Measurements from ENCODE around the gene ZNF670. TPM values are rescaled to one million over a fixed set of nuclear protein-coding genes. Genes with fewer than 3 reads are reported as not detected.

Gene ZNF670
- total and polyA plus RNA-seq, 2 donors (not counting 1 experiment from before 2014, with no cell fraction given), result 0.86 to 4.6 TPM

GRCh38 chr1:247105966-247106365 is 27.4 kb upstream of the ZNF670 start:
- Histone ChIP-seq H3K36me3 (replicated peaks in 1 of 2; ENCODE audit: control extremely low read depth in 1 of 2, control insufficient read depth in 1 of 2, extremely low read depth in 1 of 2, insufficient read depth in 2 of 2, low read length in 1 of 2) (peaks cover 7 to 16% of the 10 kb centered on the region in 2 experiments), H3K27me3 (replicated peaks in 1 of 4; ENCODE audit: control extremely low read depth in 1 of 4, control insufficient read depth in 3 of 4, insufficient read depth in 4 of 4, low read length in 3 of 4) (peaks cover 0 to 29% (median 18%) of the 10 kb centered on the region in 4 experiments), H3K9me3 (ENCODE audit: control extremely low read depth in 1 of 3, control insufficient read depth in 2 of 3, insufficient read depth in 1 of 3, low read length in 2 of 3) (peaks cover 11 to 14% (median 13%) of the 10 kb centered on the region in 3 donors), H2AFZ (ENCODE audit: insufficient read depth, low read depth, low read length, poor library complexity, severe bottlenecking) (no peak overlapping the region), H3K4me2 (replicated peaks; ENCODE audit: low read depth, low read length, poor library complexity, severe bottlenecking) (no peak overlapping the region), H4K20me1 (ENCODE audit: control insufficient read depth, insufficient read depth, low read length, poor library complexity, severe bottlenecking) (no peaks in the 10 kb centered on the region), H3K79me2 (ENCODE audit: control insufficient read depth, insufficient read depth, low read length) (peaks cover 17% of the 10 kb centered on the region), H3K4me3 (ENCODE audit: control extremely low read depth in 1 of 5, extremely low read depth in 1 of 5, insufficient read depth in 1 of 5, low read depth in 2 of 5, low read length in 4 of 5) (no peak overlapping the region), H3K27ac (ENCODE audit: low read length in 2 of 2) (no peak overlapping the region), H3K9ac (ENCODE audit: low read length) (no peak overlapping the region), H3K4me1 (ENCODE audit: control insufficient read depth in 2 of 2, insufficient read depth in 2 of 2, low read length in 2 of 2) (peaks cover 12 to 23% of the 10 kb centered on the region in 2 donors)
- TF ChIP-seq CTCF (IDR thresholded peaks at IDR 0.05) (no peak), EZH2 (IDR thresholded peaks at IDR 0.05; ENCODE audit: borderline replicate concordance, insufficient read depth, low read depth, low read length, poor library complexity, severe bottlenecking) (no peak)
- ATAC-seq (ENCODE audit: low read depth) (no peak), DNase-seq (no peak)
- H3K9me3 Mint-ChIP-seq (ENCODE audit: insufficient read depth), result peaks cover 14% of the 10 kb centered on the region
- WGBS (ENCODE audit: insufficient coverage), result 98% methylated on average over 7 of the region's 15 CpGs
- H3K4me3 Mint-ChIP-seq, result no peak overlapping the region
- H3K27me3 Mint-ChIP-seq, result peaks cover 35% of the 10 kb centered on the region
- ChIA-PET CTCF (interaction anchor here (0.7 to 1.0 kb wide), 2 partner anchors 24 to 1584 kb away, joined by 3 read pairs; no protein-coding TSS in a partner anchor), POLR2A (no interaction called here)
- intact Hi-C loops (cut with micrococcal nuclease), result loop anchor here (2.0 to 10.0 kb wide), 2 partner anchors 59 to 105 kb away; no protein-coding TSS in a partner anchor
- peaks cover 24% of the 10 kb centered on the region for H3K4me1 Mint-ChIP-seq
- H3K27ac Mint-ChIP-seq, result no peak overlapping the region

GRCh38 chr1:247104965-247105364 is 26.4 kb upstream of the ZNF670 start:
- ChIA-PET POLR2A (no interaction called here), CTCF (no interaction called here)
- WGBS (ENCODE audit: insufficient coverage), result 87% methylated on average over 13 of the region's 13 CpGs
- Mint-ChIP-seq H3K27me3 (peaks cover 29% of the 10 kb centered on the region), H3K4me3 (peak overlapping the region; percentile 56), H3K9me3 (ENCODE audit: insufficient read depth) (peaks cover 22% of the 10 kb centered on the region), H3K27ac (peak overlapping the region; percentile 20), H3K4me1 (peaks cover 19% of the 10 kb centered on the region)
- no peaks in the 10 kb centered on the region for H4K20me1 ChIP-seq (ENCODE audit: control insufficient read depth, insufficient read depth, low read length, poor library complexity, severe bottlenecking)
- H3K36me3 ChIP-seq (replicated peaks in 1 of 2; ENCODE audit: control extremely low read depth in 1 of 2, control insufficient read depth in 1 of 2, extremely low read depth in 1 of 2, insufficient read depth in 2 of 2, low read length in 1 of 2), result peaks cover 14 to 26% of the 10 kb centered on the region in 2 experiments
- ATAC-seq (ENCODE audit: low read depth), result no peak
- intact Hi-C loops (cut with micrococcal nuclease), result loop anchor here (1.0 to 10.0 kb wide), 4 partner anchors 27 to 173 kb away; partner anchors contain the start of gene ZNF670
- H3K4me3 ChIP-seq (ENCODE audit: control extremely low read depth in 1 of 5, extremely low read depth in 1 of 5, insufficient read depth in 1 of 5, low read depth in 2 of 5, low read length in 4 of 5), result peak overlapping the region in 3 of 5 experiments; percentile 78 to 98 (median 94)
- H3K79me2 ChIP-seq (ENCODE audit: control insufficient read depth, insufficient read depth, low read length), result peaks cover 17% of the 10 kb centered on the region
- H3K27ac ChIP-seq (ENCODE audit: low read length in 2 of 2), result peak overlapping the region in 1 of 2 donors; percentile 90
- no peak overlapping the region for H2AFZ ChIP-seq (ENCODE audit: insufficient read depth, low read depth, low read length, poor library complexity, severe bottlenecking)
- H3K9me3 ChIP-seq (ENCODE audit: control extremely low read depth in 1 of 3, control insufficient read depth in 2 of 3, insufficient read depth in 1 of 3, low read length in 2 of 3), result peaks cover 13 to 22% (median 17%) of the 10 kb centered on the region in 3 donors
- peak overlapping the region; percentile 94 for H3K4me2 ChIP-seq (replicated peaks; ENCODE audit: low read depth, low read length, poor library complexity, severe bottlenecking)
- H3K27me3 ChIP-seq (replicated peaks in 1 of 4; ENCODE audit: control extremely low read depth in 1 of 4, control insufficient read depth in 3 of 4, insufficient read depth in 4 of 4, low read length in 3 of 4), result peaks cover 0 to 21% (median 11%) of the 10 kb centered on the region in 4 experiments
- H3K9ac ChIP-seq (ENCODE audit: low read length), result no peak overlapping the region
- TF ChIP-seq EZH2 (IDR thresholded peaks at IDR 0.05; ENCODE audit: borderline replicate concordance, insufficient read depth, low read depth, low read length, poor library complexity, severe bottlenecking) (no peak), CTCF (IDR thresholded peaks at IDR 0.05) (no peak)
- peaks cover 6 to 17% of the 10 kb centered on the region in 2 donors for H3K4me1 ChIP-seq (ENCODE audit: control insufficient read depth in 2 of 2, insufficient read depth in 2 of 2, low read length in 2 of 2)
- DNase-seq, result no peak
